Right lobe of liver (tissue), 4 donors: Measurements from ENCODE around the gene CLCN4.

ENCODE experiments used
- POLR2A ChIP-seq: fragments of 450-650 bp; IDR thresholded peaks from one replicate; pipeline ENCODE4 v1.6.1; 2017; ENCODE audit warnings: antibody characterized with exemption, mild to moderate bottlenecking
- TF ChIP-seq, protein P1 (sequence below), 4 donors: fragments of 200-600 bp in 3 of 4; fragments of 450-650 bp in 1 of 4; IDR thresholded peaks; one replicate each; pipeline versions ENCODE4 v1.5.1 to v1.8.0; 2016 to 2022; ENCODE audit warnings: antibody characterized with exemption in 4 of 4, mild to moderate bottlenecking in 2 of 4
- donor health status: DM: no; HTN: no; CAD: no.
- donor health status: DM: no; HTN: no; CAD: no.
- donor health status: DM: no; HTN: yes; CAD: no.

DNA sequence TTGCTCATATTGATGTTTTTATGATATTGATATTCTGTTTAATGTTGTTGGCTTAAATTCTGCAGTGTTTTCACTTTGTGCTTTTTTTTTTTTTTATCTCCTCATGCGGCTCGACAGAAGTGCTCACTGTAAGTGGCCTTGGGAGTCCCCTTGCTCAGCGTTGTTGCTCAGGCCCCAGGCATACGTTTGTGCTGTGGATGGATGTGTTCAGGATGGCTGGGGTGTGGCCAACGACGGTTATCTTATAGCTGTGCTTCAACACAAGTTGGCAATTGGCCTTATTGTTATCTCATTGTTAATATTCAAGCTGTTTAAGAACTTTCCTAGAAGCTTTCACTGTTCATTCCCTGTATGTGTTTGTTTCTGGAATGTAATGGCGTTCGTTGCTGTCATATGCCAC is 36.4 kb upstream of the CLCN4 start:
- TF ChIP-seq, protein P1, sequence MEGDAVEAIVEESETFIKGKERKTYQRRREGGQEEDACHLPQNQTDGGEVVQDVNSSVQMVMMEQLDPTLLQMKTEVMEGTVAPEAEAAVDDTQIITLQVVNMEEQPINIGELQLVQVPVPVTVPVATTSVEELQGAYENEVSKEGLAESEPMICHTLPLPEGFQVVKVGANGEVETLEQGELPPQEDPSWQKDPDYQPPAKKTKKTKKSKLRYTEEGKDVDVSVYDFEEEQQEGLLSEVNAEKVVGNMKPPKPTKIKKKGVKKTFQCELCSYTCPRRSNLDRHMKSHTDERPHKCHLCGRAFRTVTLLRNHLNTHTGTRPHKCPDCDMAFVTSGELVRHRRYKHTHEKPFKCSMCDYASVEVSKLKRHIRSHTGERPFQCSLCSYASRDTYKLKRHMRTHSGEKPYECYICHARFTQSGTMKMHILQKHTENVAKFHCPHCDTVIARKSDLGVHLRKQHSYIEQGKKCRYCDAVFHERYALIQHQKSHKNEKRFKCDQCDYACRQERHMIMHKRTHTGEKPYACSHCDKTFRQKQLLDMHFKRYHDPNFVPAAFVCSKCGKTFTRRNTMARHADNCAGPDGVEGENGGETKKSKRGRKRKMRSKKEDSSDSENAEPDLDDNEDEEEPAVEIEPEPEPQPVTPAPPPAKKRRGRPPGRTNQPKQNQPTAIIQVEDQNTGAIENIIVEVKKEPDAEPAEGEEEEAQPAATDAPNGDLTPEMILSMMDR (IDR thresholded peaks at IDR 0.05) = no peak
- no peak for TF ChIP-seq POLR2A
